Neural crest cell (in vitro differentiated cells): Measurements from ENCODE around the gene CLCN3. TPM values are rescaled to one million over a fixed set of nuclear protein-coding genes. Genes with fewer than 3 reads are reported as not detected.
A peak's percentile ranks its signal among the peaks of the same experiment; 100 is the strongest.
"Not testable (repeated sequence)": the region's sequence is repeated elsewhere in the genome, so short reads cannot be mapped to it uniquely, and the experiment has no call there.

Source experiments
- DNase-seq: peaks from one replicate; pipeline ENCODE4 v3.0.0; 2021; ENCODE audit warnings: low read depth, mixed read lengths, low spot score
- H3K27ac Mint-ChIP-seq: one replicate; pipeline ENCODE4 v1.8.0; 2021; ENCODE audit warnings: mild to moderate bottlenecking, mixed read lengths; ENCODE audit not compliant: unreplicated experiment
- H3K27me3 Mint-ChIP-seq: 2 replicates; pipeline ENCODE4 v1.8.0; 2021; ENCODE audit warnings: low read depth, mild to moderate bottlenecking, mixed read lengths
- H3K36me3 Mint-ChIP-seq: 2 replicates; pipeline ENCODE4 v1.8.0; 2021; ENCODE audit warnings: low read depth, mild to moderate bottlenecking, mixed read lengths
- H3K4me1 Mint-ChIP-seq: 2 replicates; pipeline ENCODE4 v1.8.0; 2021; ENCODE audit warnings: mixed read lengths
- H3K4me3 Mint-ChIP-seq: one replicate; pipeline ENCODE4 v1.8.0; 2021; ENCODE audit warnings: mild to moderate bottlenecking, mixed read lengths
- H3K9me3 Mint-ChIP-seq: 2 replicates; pipeline ENCODE4 v1.8.0; 2021; ENCODE audit warnings: mixed read lengths
- CTCF ChIP-seq: fragments of 200-600 bp; sonication (generic); conservative IDR thresholded peaks from 2 replicates; pipeline ENCODE4 v1.5.0; 2021; ENCODE audit warnings: antibody characterized with exemption, mild to moderate bottlenecking
- total RNA-seq: library from RNA; stranded (reverse); gene quantifications from 2 replicates; pipeline ENCODE4 v1.2.1, GENCODE V29; 2021

CLCN3 gene
- total RNA-seq, 1 donor from 2014 or later: 38.0 TPM

DNA sequence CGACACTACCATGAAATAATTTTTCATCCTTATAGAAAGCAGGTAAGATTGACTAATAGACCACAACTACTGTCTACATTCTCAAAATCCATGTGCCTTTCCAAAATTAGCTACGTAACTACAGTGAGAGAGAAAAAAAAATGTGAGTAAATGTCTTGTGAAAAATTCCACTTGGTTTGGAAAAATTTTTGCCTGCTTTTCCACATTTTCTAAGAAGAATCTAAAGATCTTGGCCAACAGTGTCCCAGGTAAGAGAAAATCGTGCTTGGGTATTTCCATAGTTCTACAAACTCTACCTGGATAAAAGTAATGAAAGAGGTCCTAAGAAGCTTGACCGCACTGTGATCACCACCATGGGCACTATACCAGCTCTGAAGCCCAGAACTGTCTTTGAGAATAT is 1.4 kb upstream of the CLCN3 start:
- no peaks in the 10 kb centered on the region for H3K36me3 Mint-ChIP-seq
- H3K4me1 Mint-ChIP-seq: peaks cover 40% of the 10 kb centered on the region
- no peaks in the 10 kb centered on the region for H3K9me3 Mint-ChIP-seq
- TF ChIP-seq CTCF: no peak
- no peaks in the 10 kb centered on the region for H3K27me3 Mint-ChIP-seq
- H3K4me3 Mint-ChIP-seq: peak overlapping the region; percentile 99
- H3K27ac Mint-ChIP-seq: no peak overlapping the region
- no peak for DNase-seq

GRCh38 chr4:169619518-169619957 is 840 bp upstream of the CLCN3 start:
- no peaks in the 10 kb centered on the region for H3K36me3 Mint-ChIP-seq
- peak overlapping the region; percentile 98 for H3K27ac Mint-ChIP-seq
- TF ChIP-seq CTCF: peak; percentile 69
- H3K4me3 Mint-ChIP-seq: peak overlapping the region; percentile 99
- H3K4me1 Mint-ChIP-seq: peaks cover 40% of the 10 kb centered on the region
- no peaks in the 10 kb centered on the region for H3K27me3 Mint-ChIP-seq
- DNase-seq: no peak
- H3K9me3 Mint-ChIP-seq: no peaks in the 10 kb centered on the region

DNA sequence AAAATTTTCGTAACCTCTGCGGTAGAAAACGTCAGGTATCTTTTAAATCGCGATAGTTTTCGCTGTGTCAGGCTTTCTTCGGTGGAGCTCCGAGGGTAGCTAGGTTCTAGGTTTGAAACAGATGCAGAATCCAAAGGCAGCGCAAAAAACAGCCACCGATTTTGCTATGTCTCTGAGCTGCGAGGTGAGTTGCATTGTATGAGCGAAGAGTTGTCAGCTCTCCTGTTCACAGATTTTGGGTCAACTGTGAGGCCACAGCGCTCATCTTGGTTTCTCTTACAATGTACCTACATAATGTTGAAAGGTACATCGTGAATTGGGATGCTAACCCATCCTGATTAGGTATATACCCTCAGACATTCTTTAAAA is 486 bp downstream of the CLCN3 start:
- no peaks in the 10 kb centered on the region for H3K27me3 Mint-ChIP-seq

GRCh38 chr4:169621731-169622492 is 1.5 kb downstream of the CLCN3 start:
- Mint-ChIP-seq H3K36me3 (no peaks in the 10 kb centered on the region), H3K4me1 (peaks cover 40% of the 10 kb centered on the region), H3K27me3 (no peaks in the 10 kb centered on the region), H3K4me3 (peak overlapping the region; percentile 87), H3K9me3 (no peaks in the 10 kb centered on the region), H3K27ac (peak overlapping the region; percentile 31)
- DNase-seq: no peak
- TF ChIP-seq CTCF: no peak

More for the DNA sequence above, 486 bp downstream of the CLCN3 start:
- DNase-seq: no peak
- Mint-ChIP-seq H3K36me3 (no peaks in the 10 kb centered on the region), H3K4me3 (peak overlapping the region; percentile 99), H3K27ac (peak overlapping the region; percentile 100), H3K4me1 (peaks cover 40% of the 10 kb centered on the region), H3K9me3 (no peaks in the 10 kb centered on the region)
- no peak for TF ChIP-seq CTCF

DNA sequence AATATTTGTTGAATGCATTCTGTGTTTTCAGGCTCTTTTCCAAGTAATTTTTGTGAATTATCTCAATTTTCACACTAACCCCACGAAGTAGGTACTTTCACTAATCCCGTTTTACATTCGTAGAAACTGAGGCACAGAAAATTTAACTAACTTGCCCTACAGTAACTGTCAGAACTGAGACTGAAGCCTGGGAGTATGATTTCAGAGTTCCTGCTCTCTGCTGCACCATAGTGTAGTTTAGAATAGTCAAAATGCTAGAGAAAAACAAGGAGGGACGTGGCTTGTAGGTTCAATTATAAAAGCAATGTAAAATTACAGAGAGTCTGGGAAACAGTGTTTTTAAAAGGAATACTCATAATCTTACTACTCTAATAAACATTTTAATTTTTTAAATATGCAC is 2.2 kb downstream of the CLCN3 start:
- Mint-ChIP-seq H3K27me3 (no peaks in the 10 kb centered on the region), H3K4me3 (peak overlapping the region; percentile 41), H3K36me3 (no peaks in the 10 kb centered on the region), H3K27ac (no peak overlapping the region), H3K4me1 (peaks cover 40% of the 10 kb centered on the region), H3K9me3 (no peaks in the 10 kb centered on the region)
- no peak for TF ChIP-seq CTCF
- DNase-seq: no peak

DNA sequence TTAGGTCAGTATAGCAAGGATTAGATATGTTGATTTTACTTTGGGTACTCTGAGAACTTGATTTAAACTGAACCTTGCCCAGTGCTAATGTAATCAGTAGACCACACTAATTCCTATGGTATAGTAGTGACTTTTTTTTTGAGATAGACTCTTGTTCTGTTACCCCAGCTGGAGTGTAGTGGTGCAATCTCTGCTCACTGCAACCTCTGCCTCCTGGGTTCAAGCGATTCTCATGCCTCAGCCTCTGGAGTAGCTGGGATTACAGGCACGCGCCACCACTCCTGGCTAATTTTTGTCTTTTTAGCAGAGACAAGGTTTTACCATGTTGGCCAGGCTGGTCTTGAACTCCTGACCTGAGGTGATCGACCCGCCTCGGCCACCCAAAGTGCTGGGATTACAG is 3.6 kb downstream of the CLCN3 start:
- H3K36me3 Mint-ChIP-seq, H3K9me3 Mint-ChIP-seq, DNase-seq, H3K27me3 Mint-ChIP-seq, H3K27ac Mint-ChIP-seq: not testable (repeated sequence)
- peaks cover 40% of the 10 kb centered on the region for H3K4me1 Mint-ChIP-seq
- peak overlapping the region; percentile 12 for H3K4me3 Mint-ChIP-seq
